Fibroblast of lung (primary cell): ENCODE data around the gene SPTBN5. TPM values are rescaled to one million over a fixed set of nuclear protein-coding genes. Genes with fewer than 3 reads are reported as not detected.

ENCODE experiments used
- DNase-seq, 2 donors: peaks; one replicate each; pipeline versions ENCODE4 v3.0.0 to v3.0.0-alpha.2; 2010; ENCODE audit warnings: low read depth in 2 of 2
- H2AFZ ChIP-seq: 2 replicates; pipeline ENCODE4 v1.5.1; 2012; ENCODE audit warnings: low read length, control low read depth, inconsistent platforms
- H3K27ac ChIP-seq: 2 replicates; pipeline ENCODE4 v1.5.1; 2011; ENCODE audit warnings: low read length, control low read depth; ENCODE audit not compliant: insufficient read depth
- H3K27me3 ChIP-seq: 2 replicates; pipeline ENCODE4 v1.5.1; 2011; ENCODE audit warnings: mild to moderate bottlenecking, low read length; ENCODE audit not compliant: control insufficient read depth, insufficient read depth
- H3K36me3 ChIP-seq: 2 replicates; pipeline ENCODE4 v1.5.1; 2011; ENCODE audit warnings: low read length; ENCODE audit not compliant: control insufficient read depth, insufficient read depth
- H3K4me1 ChIP-seq: 2 replicates; pipeline ENCODE4 v1.5.1; 2011; ENCODE audit warnings: low read length; ENCODE audit not compliant: control insufficient read depth, insufficient read depth; ENCODE audit errors: extremely low read depth
- H3K4me2 ChIP-seq: 2 replicates; pipeline ENCODE4 v1.5.1; 2011; ENCODE audit warnings: low read length, control low read depth; ENCODE audit not compliant: insufficient read depth; ENCODE audit errors: extremely low read depth
- H3K4me3 ChIP-seq, 4 experiments: fragments of 200-600 bp in 1 of 4; sonication (generic) in 1 of 4; replicated peaks in 1 of 4; 2 replicates each; pipeline ENCODE4 v1.5.1; 2011 to 2016; ENCODE audit warnings: low read length in 4 of 4, low read depth in 3 of 4, mild to moderate bottlenecking in 3 of 4, control low read depth in 2 of 4, inconsistent platforms in 1 of 4, mixed read lengths in 1 of 4; ENCODE audit not compliant: insufficient read depth in 1 of 4; ENCODE audit errors: control extremely low read depth in 1 of 4
- H3K79me2 ChIP-seq: 2 replicates; pipeline ENCODE4 v1.5.1; 2012; ENCODE audit warnings: mild to moderate bottlenecking, low read length, inconsistent platforms; ENCODE audit not compliant: control insufficient read depth, insufficient read depth
- H3K9ac ChIP-seq: 2 replicates; pipeline ENCODE4 v1.5.1; 2011; ENCODE audit warnings: mild to moderate bottlenecking, low read length, control low read depth; ENCODE audit not compliant: insufficient read depth
- H3K9me3 ChIP-seq: 2 replicates; pipeline ENCODE4 v1.5.1; 2012; ENCODE audit warnings: low read depth, low read length; ENCODE audit not compliant: control insufficient read depth, insufficient read depth
- H4K20me1 ChIP-seq: 2 replicates; pipeline ENCODE4 v1.5.1; 2011; ENCODE audit warnings: low read length; ENCODE audit not compliant: control insufficient read depth, insufficient read depth; ENCODE audit errors: extremely low read depth
- EZH2 ChIP-seq: IDR thresholded peaks from 2 replicates; pipeline ENCODE4 v1.5.1; 2012; ENCODE audit warnings: low read length, control low read depth, mild to moderate bottlenecking; ENCODE audit errors: missing control alignments
- polyA plus RNA-seq, 2 donors: library from polyadenylated mRNA; depleted of rRNA in 1 of 2; stranded (reverse) in 1 of 2; unstranded in 1 of 2; fragments of >200 nt; gene quantifications; 2 replicates each; pipeline ENCODE4 v1.2.1, GENCODE V29; 2011 to 2012; ENCODE audit warnings: missing spikeins in 1 of 2
- total RNA-seq: library from RNA; depleted of rRNA; stranded (reverse); fragments of >200 nt; gene quantifications from 2 replicates; pipeline ENCODE4 v1.2.1, GENCODE V29; 2014
- TF ChIP-seq, protein P1 (sequence below), 2 donors: IDR thresholded peaks in 1 of 2; conservative IDR thresholded peaks in 1 of 2; 1 replicate in 1 of 2; 2 replicates in 1 of 2; pipeline ENCODE4 v1.5.1; 2011 to 2012; ENCODE audit warnings: low read length in 2 of 2, control low read depth in 1 of 2, inconsistent platforms in 1 of 2, low read depth in 1 of 2, mild to moderate bottlenecking in 1 of 2

SPTBN5 gene
- total and polyA plus RNA-seq, 2 donors (not counting 1 experiment from before 2014, with no cell fraction given) = 0.43 to 0.66 TPM

GRCh38 chr15:41901431-41901830, 7.6 kb upstream of the SPTBN5 start:
- H3K4me3 ChIP-seq = no peak overlapping the region
- no peaks in the 10 kb centered on the region for H3K9me3 ChIP-seq
- no peak overlapping the region for H3K9ac ChIP-seq
- H3K27ac ChIP-seq = no peak overlapping the region
- H2AFZ ChIP-seq = no peak overlapping the region
- no peaks in the 10 kb centered on the region for H3K27me3 ChIP-seq
- no peaks in the 10 kb centered on the region for H3K79me2 ChIP-seq
- H3K36me3 ChIP-seq = peaks cover 10% of the 10 kb centered on the region
- no peak overlapping the region for H3K4me2 ChIP-seq
- TF ChIP-seq, protein P1, sequence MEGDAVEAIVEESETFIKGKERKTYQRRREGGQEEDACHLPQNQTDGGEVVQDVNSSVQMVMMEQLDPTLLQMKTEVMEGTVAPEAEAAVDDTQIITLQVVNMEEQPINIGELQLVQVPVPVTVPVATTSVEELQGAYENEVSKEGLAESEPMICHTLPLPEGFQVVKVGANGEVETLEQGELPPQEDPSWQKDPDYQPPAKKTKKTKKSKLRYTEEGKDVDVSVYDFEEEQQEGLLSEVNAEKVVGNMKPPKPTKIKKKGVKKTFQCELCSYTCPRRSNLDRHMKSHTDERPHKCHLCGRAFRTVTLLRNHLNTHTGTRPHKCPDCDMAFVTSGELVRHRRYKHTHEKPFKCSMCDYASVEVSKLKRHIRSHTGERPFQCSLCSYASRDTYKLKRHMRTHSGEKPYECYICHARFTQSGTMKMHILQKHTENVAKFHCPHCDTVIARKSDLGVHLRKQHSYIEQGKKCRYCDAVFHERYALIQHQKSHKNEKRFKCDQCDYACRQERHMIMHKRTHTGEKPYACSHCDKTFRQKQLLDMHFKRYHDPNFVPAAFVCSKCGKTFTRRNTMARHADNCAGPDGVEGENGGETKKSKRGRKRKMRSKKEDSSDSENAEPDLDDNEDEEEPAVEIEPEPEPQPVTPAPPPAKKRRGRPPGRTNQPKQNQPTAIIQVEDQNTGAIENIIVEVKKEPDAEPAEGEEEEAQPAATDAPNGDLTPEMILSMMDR (conservative IDR thresholded peaks at IDR 0.05 in 1 of 2, IDR thresholded peaks at IDR 0.05 in 1 of 2; ENCODE audit: low read depth in 1 of 2, low read length in 2 of 2) = no peak
- TF ChIP-seq EZH2 = no peak
- H3K4me1 ChIP-seq = no peaks in the 10 kb centered on the region
- DNase-seq = no peak
- no peaks in the 10 kb centered on the region for H4K20me1 ChIP-seq

DNA sequence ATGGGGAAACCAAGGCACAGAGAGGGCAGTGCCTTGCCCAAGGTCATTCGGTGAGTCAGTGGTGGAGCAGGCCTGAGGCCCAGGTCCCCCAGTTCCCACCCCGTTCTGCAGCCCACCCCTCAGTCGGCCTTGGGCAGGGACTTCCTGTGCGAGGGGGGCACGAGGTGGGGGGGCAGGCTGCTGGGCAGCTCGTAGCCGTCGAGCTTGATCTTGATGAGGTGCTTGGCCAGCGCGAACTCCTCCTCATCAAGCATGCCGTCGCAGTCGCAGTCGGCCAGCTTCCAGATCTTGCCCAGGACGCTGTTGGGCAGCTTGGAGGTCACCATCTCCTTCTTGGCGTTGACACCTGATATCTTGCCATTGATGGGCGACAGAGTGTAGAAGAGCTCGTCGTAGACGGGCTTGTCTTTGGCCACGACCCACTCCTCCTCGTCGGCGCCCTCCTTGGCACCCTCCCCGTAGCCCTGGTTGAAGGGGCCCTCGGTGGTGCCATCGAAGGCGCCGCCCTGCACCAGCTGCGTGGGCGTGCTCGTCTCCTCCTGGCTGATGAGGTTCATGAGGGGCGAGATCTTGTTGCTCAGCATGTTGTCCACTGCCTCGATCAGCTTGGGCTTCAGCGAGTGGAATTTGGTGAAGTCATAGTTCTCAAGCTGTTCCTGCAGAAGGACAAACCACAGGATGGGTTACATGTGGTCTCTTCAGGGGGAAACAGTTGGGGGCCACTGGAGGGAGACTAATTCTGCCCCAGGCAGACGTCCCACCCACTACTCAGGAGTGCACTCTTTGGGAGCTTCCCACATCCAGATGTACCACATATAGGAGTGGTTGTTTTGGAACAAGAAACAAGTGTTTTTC, 6.9 kb upstream of the SPTBN5 start:
- H3K4me3 ChIP-seq = no peak overlapping the region
- H3K9ac ChIP-seq = no peak overlapping the region
- H3K27me3 ChIP-seq = no peaks in the 10 kb centered on the region
- H3K4me2 ChIP-seq = no peak overlapping the region
- no peak for DNase-seq
- H3K79me2 ChIP-seq = no peaks in the 10 kb centered on the region
- H3K27ac ChIP-seq = no peak overlapping the region
- H3K4me1 ChIP-seq = no peaks in the 10 kb centered on the region
- no peak overlapping the region for H2AFZ ChIP-seq
- TF ChIP-seq EZH2 = no peak
- TF ChIP-seq, protein P1 (conservative IDR thresholded peaks at IDR 0.05 in 1 of 2, IDR thresholded peaks at IDR 0.05 in 1 of 2; ENCODE audit: low read depth in 1 of 2, low read length in 2 of 2) = no peak
- no peaks in the 10 kb centered on the region for H3K9me3 ChIP-seq
- no peaks in the 10 kb centered on the region for H4K20me1 ChIP-seq
- H3K36me3 ChIP-seq = peaks cover 10% of the 10 kb centered on the region

DNA sequence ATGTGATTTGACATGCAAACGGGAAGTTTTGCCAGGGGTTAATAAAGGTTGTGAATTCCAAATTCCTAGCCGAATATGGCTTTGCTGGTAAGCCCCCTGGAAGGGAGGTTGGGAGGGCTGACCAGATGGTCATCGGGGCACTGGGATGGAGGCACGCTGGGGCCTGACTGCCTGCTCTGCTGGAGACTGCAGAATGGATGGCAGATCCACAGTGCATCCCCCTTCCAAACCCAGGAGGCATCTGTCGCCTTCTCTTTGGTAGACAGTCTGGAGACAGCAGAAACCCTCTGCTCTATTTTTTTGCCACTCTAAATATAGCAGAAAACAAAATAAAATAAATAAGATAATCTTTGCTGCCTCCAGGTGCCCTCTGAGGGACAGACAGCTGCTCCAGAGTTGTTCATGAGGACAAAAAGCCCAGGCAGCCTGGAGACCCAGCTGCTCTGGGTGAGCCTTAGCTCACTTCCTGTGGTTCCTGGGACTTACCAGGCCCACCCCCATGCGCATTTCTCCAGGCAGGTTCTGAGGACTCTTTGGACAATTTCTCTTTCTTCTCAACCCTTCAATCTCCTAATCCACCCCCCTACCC, 6.1 kb upstream of the SPTBN5 start:
- no peak for TF ChIP-seq EZH2
- no peak for DNase-seq
- no peak overlapping the region for H3K4me3 ChIP-seq
- H3K79me2 ChIP-seq = no peaks in the 10 kb centered on the region
- H3K27me3 ChIP-seq = no peaks in the 10 kb centered on the region
- H4K20me1 ChIP-seq = no peaks in the 10 kb centered on the region
- no peak overlapping the region for H3K4me2 ChIP-seq
- no peak overlapping the region for H2AFZ ChIP-seq
- H3K4me1 ChIP-seq = peaks cover 4% of the 10 kb centered on the region
- peaks cover 10% of the 10 kb centered on the region for H3K36me3 ChIP-seq
- H3K27ac ChIP-seq = no peak overlapping the region
- no peaks in the 10 kb centered on the region for H3K9me3 ChIP-seq
- H3K9ac ChIP-seq = no peak overlapping the region
